HG03064 (cell line): ENCODE results near the gene GYG1.

ENCODE experiments used
- ATAC-seq: cut with Tn5 transposase; IDR thresholded peaks from one replicate; pipeline ENCODE4 v1.9.1; 2021; ENCODE audit warnings: low read depth; ENCODE audit not compliant: unreplicated experiment

Gene GYG1

GRCh38 chr3:149016242-149016641, 24.9 kb downstream of the GYG1 start:
- no peak for ATAC-seq

- no peak for ATAC-seq
Measured at GRCh38 chr3:149016669-149017541, 25.6 kb downstream of the GYG1 start.

GRCh38 chr3:149018247-149018646, 26.9 kb downstream of the GYG1 start:
- no peak for ATAC-seq

- no peak for ATAC-seq
Measured at GRCh38 chr3:149019580-149019979, 28.2 kb downstream of the GYG1 start.

GRCh38 chr3:149020196-149020838, 29.0 kb downstream of the GYG1 start:
- ATAC-seq = no peak

GRCh38 chr3:149020839-149021252, 29.5 kb downstream of the GYG1 start:
- no peak for ATAC-seq

GRCh38 chr3:149021830-149022229, 30.5 kb downstream of the GYG1 start:
- ATAC-seq = no peak

- ATAC-seq = no peak
Measured at GRCh38 chr3:149023951-149024350, 32.6 kb downstream of the GYG1 start.

- no peak for ATAC-seq
Measured at GRCh38 chr3:149026718-149027117, 35.4 kb downstream of the GYG1 start.

GRCh38 chr3:149031096-149031495, 39.8 kb downstream of the GYG1 start:
- ATAC-seq = no peak

- no peak for ATAC-seq
Measured at GRCh38 chr3:149037684-149038083, 46.3 kb downstream of the GYG1 start.

- no peak for ATAC-seq
Measured at GRCh38 chr3:149038322-149038721, 47.0 kb downstream of the GYG1 start.

- peak; percentile 84 for ATAC-seq
Measured at GRCh38 chr3:149042789-149043386, 51.5 kb downstream of the GYG1 start.

- no peak for ATAC-seq
Measured at GRCh38 chr3:149044339-149045083, 53.2 kb downstream of the GYG1 start.

- ATAC-seq = no peak
Measured at GRCh38 chr3:149055575-149055974, 64.2 kb downstream of the GYG1 start.

GRCh38 chr3:149058198-149058597, 66.9 kb downstream of the GYG1 start:
- no peak for ATAC-seq

GRCh38 chr3:149058602-149059001, 67.3 kb downstream of the GYG1 start:
- peak; percentile 68 for ATAC-seq

GRCh38 chr3:149061776-149062175, 70.4 kb downstream of the GYG1 start:
- ATAC-seq = no peak

GRCh38 chr3:149067883-149068282, 76.5 kb downstream of the GYG1 start:
- no peak for ATAC-seq
